Erythroblast (primary cell): ENCODE results near the gene CDC34.

ENCODE experiments used
- GATA1 ChIP-seq: IDR thresholded peaks from 2 replicates; pipeline ENCODE4 v1.6.1; 2011; ENCODE audit warnings: low read depth, mild to moderate bottlenecking, control low read depth, low read length, moderate library complexity
- POLR2A ChIP-seq: IDR thresholded peaks from 2 replicates; pipeline ENCODE4 v1.6.1; 2011; ENCODE audit warnings: mild to moderate bottlenecking, low read length

- TF ChIP-seq POLR2A (no peak), GATA1 (no peak)
Measured at GRCh38 chr19:498977-499623, 32.5 kb upstream of the CDC34 start.
